Ishikawa (cell line): ENCODE results near the gene SIPA1.

Experiments used
- CEBPB ChIP-seq: IDR thresholded peaks from 2 replicates; pipeline ENCODE4 v1.6.1; 2012
- CREB1 ChIP-seq: IDR thresholded peaks from 2 replicates; pipeline ENCODE4 v1.6.1; 2012; ENCODE audit warnings: low read depth
- EGR1 ChIP-seq: IDR thresholded peaks from 2 replicates; pipeline ENCODE4 v1.6.1; 2012
- EP300 ChIP-seq: IDR thresholded peaks from 2 replicates; pipeline ENCODE4 v1.6.1; 2012; ENCODE audit warnings: borderline replicate concordance
- FOXM1 ChIP-seq: IDR thresholded peaks from 2 replicates; pipeline ENCODE4 v1.6.1; 2012; ENCODE audit warnings: low read depth, borderline replicate concordance
- MAX ChIP-seq: IDR thresholded peaks from 2 replicates; pipeline ENCODE4 v1.6.1; 2012
- NFIC ChIP-seq: IDR thresholded peaks from 2 replicates; pipeline ENCODE4 v1.6.1; 2012
- RAD21 ChIP-seq: IDR thresholded peaks from 2 replicates; pipeline ENCODE4 v1.6.1; 2012; ENCODE audit warnings: low read depth
- REST ChIP-seq: IDR thresholded peaks from 2 replicates; pipeline ENCODE4 v1.6.1; 2012; ENCODE audit warnings: low read depth, mild to moderate bottlenecking
- TAF1 ChIP-seq: IDR thresholded peaks from 2 replicates; pipeline ENCODE4 v1.6.1; 2012; ENCODE audit warnings: low read depth, mild to moderate bottlenecking
- TCF12 ChIP-seq: IDR thresholded peaks from 2 replicates; pipeline ENCODE4 v1.6.1; 2012; ENCODE audit warnings: low read depth
- TEAD4 ChIP-seq: IDR thresholded peaks from 2 replicates; pipeline ENCODE4 v1.6.1; 2012
- USF1 ChIP-seq: IDR thresholded peaks from 2 replicates; pipeline ENCODE4 v1.6.1; 2012
- YY1 ChIP-seq: IDR thresholded peaks from 2 replicates; pipeline ENCODE4 v1.6.1; 2012; ENCODE audit warnings: low read depth
- ZBTB7A ChIP-seq: IDR thresholded peaks from 2 replicates; pipeline ENCODE4 v1.6.1; 2012; ENCODE audit warnings: low read depth

The SIPA1 gene

GRCh38 chr11:65639623-65640482 is 2.0 kb downstream of the SIPA1 start:
- TF ChIP-seq TAF1: no peak
- no peak for TF ChIP-seq ZBTB7A
- no peak for TF ChIP-seq CEBPB
- no peak for TF ChIP-seq TEAD4
- TF ChIP-seq CREB1: no peak
- TF ChIP-seq TCF12: no peak
- TF ChIP-seq RAD21: no peak
- no peak for TF ChIP-seq USF1
- no peak for TF ChIP-seq EP300
- TF ChIP-seq EGR1: no peak
- TF ChIP-seq NFIC: no peak
- no peak for TF ChIP-seq YY1
- TF ChIP-seq FOXM1: no peak

GRCh38 chr11:65640483-65641296 is 2.8 kb downstream of the SIPA1 start:
- TF ChIP-seq EP300: no peak
- TF ChIP-seq ZBTB7A: 0 out of 2 replicates have a peak, but pooled peaks have one; percentile 37
- no peak for TF ChIP-seq RAD21

- no peak for TF ChIP-seq CEBPB
Observed at GRCh38 chr11:65641297-65642013, 3.6 kb downstream of the SIPA1 start.

GRCh38 chr11:65642014-65642671 is 4.2 kb downstream of the SIPA1 start:
- TF ChIP-seq EGR1 (no peak), CREB1 (no peak), FOXM1 (no peak), ZBTB7A (no peak), TEAD4 (no peak), RAD21 (no peak), USF1 (no peak), YY1 (no peak)

- TF ChIP-seq TEAD4 (no peak), EP300 (no peak), ZBTB7A (no peak)
Observed at GRCh38 chr11:65643971-65644370, 6.1 kb downstream of the SIPA1 start.

GRCh38 chr11:65644837-65645236 is 6.9 kb downstream of the SIPA1 start:
- TF ChIP-seq EP300 (no peak), TCF12 (no peak), CEBPB (no peak), EGR1 (no peak), TEAD4 (no peak), FOXM1 (no peak)

- TF ChIP-seq MAX (no peak), ZBTB7A (no peak), REST (no peak), TEAD4 (peak; percentile 54), TCF12 (no peak)
Observed at GRCh38 chr11:65645710-65646109, 7.8 kb downstream of the SIPA1 start.
